Gastroesophageal sphincter (tissue), 3 donors: ENCODE data around the gene CCNJ.

Experiments
- CTCF ChIP-seq, 4 experiments: fragments of 200-600 bp in 2 of 4; fragments of 450-650 bp in 2 of 4; sonication (generic) in 1 of 4; IDR thresholded peaks; one replicate each; pipeline ENCODE4 v1.5.1; 2017 to 2019; ENCODE audit warnings: antibody characterized with exemption in 4 of 4, mild to moderate bottlenecking in 2 of 4, moderate library complexity in 2 of 4
- POLR2A ChIP-seq, 2 donors: fragments of 450-650 bp; IDR thresholded peaks; one replicate each; pipeline ENCODE4 v1.6.1; 2017; ENCODE audit warnings: antibody characterized with exemption in 2 of 2, mild to moderate bottlenecking in 2 of 2, moderate library complexity in 1 of 2

- TF ChIP-seq CTCF (IDR thresholded peaks at IDR 0.05) (no peak), POLR2A (IDR thresholded peaks at IDR 0.05) (no peak)
Observed at GRCh38 chr10:96021332-96021731, 22.1 kb upstream of the CCNJ start.
